ENCODE data around the gene BCL7A.

The BCL7A gene

DNA sequence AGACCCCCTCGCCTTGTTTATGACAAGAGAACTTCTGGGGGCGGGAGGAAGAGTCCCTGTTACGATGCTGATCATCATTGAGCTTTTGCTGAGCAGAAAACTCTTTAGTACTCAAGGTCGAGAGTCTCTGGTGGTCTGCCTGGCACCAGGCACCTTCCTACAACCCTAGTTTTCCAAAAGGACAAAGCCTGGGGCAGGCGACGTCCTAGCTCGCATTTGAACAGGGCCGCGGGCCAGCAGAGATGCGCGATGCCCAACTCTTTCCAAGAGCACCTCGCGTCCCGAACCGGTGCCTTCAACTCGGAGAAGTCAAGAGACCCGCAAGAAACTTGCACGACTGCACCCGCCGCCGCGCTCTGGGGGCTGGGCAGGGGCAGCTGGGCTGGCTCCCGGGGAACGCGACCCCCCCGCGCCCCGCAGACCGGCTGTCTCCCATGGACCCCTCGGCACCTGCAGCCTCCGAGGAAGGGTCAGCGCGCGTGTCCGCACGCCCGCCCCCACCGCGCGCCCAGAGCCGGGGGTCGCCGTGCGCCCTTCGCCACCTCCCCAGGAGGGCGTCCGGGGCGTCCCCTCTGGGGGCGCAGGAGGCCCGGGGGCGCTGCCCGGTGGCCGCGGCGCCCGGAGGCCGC, 377 bp upstream of the BCL7A start:
- TF ChIP-seq, protein P1, sequence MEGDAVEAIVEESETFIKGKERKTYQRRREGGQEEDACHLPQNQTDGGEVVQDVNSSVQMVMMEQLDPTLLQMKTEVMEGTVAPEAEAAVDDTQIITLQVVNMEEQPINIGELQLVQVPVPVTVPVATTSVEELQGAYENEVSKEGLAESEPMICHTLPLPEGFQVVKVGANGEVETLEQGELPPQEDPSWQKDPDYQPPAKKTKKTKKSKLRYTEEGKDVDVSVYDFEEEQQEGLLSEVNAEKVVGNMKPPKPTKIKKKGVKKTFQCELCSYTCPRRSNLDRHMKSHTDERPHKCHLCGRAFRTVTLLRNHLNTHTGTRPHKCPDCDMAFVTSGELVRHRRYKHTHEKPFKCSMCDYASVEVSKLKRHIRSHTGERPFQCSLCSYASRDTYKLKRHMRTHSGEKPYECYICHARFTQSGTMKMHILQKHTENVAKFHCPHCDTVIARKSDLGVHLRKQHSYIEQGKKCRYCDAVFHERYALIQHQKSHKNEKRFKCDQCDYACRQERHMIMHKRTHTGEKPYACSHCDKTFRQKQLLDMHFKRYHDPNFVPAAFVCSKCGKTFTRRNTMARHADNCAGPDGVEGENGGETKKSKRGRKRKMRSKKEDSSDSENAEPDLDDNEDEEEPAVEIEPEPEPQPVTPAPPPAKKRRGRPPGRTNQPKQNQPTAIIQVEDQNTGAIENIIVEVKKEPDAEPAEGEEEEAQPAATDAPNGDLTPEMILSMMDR (IDR thresholded peaks at IDR 0.05; ENCODE audit: low read depth, low read length, missing control alignments) = no peak
- no peak for DNase-seq (ENCODE audit: low read depth)
- H3K4me3 ChIP-seq (ENCODE audit: low read depth, low read length) = peak overlapping the region; percentile 72

DNA sequence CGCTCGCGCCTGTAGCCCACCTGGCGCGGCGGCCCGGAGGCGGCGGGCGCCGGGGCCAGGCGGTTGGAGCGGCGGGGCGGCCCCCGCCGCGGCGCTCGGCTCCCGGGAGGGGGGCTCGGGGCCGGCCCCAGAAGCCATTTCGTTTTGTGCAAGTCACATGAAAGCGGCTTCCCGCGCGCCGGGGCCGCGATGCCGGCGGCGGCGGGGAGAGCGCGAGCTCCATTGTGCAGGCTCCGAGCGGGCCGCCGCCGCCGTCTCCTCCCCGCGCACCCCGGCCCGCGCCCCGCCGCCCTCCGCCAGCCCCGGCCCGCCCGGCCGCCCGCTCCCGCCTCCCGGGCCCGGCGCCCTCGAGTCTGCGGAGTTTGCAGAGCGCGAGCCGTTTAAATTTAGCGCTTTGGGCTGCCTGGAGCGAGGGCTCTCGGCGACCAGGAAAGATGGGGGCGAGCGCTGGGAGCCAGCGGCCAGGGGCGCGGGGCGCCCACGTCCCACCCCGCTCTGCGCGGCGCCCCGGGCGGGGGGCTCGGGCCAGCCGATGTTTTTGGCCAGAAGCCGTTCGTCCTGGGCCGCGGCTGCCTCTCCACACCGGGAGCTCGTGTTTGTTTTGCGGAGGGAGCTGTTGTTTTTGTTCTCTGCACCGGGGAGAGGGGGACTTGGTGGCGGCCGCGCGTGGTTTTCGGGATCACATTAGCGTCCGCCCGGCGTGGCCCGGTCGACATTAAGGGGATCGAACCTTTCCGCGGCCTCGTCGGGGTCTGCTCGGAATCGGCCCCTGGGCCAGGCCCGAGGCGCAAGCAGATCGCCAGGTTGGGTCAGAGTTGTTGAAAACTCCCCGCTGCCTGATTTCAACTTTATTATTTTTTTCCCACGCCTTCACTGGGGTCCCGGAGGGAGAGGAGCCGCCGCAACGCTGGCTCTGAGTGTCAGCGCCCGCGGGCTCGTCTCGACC, 982 bp downstream of the BCL7A start:
- TF ChIP-seq, protein P1 (IDR thresholded peaks at IDR 0.05; ENCODE audit: low read depth, low read length, missing control alignments) = no peak
- H3K4me3 ChIP-seq (ENCODE audit: low read depth, low read length) = peak overlapping the region; percentile 72
- DNase-seq (ENCODE audit: low read depth) = no peak

DNA sequence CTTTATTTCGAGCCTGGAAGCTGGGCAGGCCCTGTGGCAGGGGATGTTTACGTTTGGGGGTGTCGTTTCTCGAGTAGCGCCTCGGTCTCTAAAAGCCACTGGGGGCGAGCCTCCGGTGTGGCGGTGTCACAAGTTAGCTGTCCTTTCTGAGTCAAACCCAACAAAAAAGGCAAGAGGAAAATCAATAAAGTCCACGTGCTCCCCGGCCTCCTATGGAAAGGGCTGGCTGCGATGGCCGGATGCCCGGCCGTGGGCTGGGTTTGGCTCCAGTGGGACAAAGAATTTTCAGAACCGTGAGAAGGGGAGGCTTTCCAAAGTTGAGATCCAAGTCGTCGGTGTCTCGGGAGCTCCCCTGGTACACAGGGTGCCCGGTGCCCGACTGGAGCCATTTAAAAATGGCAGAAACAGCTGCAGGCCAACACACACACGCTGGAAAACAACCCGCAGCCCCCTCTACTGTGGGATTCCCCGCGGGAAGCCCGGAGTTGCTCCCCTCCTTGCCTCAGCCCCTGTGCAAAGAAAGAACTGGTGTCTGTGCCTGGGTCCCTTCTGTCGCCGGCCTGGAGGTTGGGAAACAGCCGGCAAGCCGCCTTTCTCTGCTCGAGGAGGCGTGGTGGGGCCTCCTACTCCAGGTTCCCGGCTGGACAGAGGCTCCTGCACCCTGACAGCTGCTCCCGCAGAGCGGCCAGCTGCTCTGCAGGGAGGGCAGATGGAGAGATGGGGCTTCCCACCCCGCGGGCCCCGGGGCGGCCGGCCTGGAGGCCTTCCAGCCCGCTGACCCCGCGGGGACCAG, 1.9 kb downstream of the BCL7A start:
- DNase-seq (ENCODE audit: low read depth) = no peak
- H3K4me3 ChIP-seq (ENCODE audit: low read depth, low read length) = peak overlapping the region; percentile 72
- TF ChIP-seq, protein P1 (IDR thresholded peaks at IDR 0.05; ENCODE audit: low read depth, low read length, missing control alignments) = no peak

DNA sequence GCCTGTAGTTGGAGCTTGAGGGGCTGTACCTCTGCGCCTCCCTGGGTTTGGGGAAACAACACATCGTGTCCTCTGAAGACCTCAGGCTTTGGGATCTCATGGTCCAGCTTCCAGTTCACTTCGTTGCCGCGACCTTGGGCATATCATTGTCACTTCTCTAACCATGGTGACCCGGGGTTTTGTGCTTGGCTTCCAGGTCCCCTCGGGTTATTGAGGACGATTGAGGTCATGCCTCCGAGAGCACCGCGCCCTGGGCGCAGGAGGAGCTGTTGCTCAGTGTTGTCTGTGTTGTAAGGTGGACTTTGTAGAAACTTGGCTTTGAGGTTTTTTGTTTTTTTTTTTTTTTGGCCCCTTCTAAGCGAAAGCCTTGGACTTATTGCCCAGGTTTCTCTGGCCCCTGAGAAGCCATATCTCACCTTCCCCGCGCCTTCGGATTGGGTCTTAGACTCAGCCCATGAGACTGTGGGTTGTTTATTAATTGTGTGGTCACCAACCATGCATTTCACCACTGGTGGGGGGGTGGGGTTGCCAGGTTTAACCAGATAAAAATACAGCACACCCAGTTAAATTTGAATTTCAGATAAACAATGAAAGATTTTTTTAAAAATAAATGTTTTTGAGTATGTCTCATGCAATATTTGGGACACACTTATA, 2.6 kb downstream of the BCL7A start:
- peak overlapping the region; percentile 72 for H3K4me3 ChIP-seq (ENCODE audit: low read depth, low read length)
- TF ChIP-seq, protein P1 (IDR thresholded peaks at IDR 0.05; ENCODE audit: low read depth, low read length, missing control alignments) = no peak
- no peak for DNase-seq (ENCODE audit: low read depth)

DNA sequence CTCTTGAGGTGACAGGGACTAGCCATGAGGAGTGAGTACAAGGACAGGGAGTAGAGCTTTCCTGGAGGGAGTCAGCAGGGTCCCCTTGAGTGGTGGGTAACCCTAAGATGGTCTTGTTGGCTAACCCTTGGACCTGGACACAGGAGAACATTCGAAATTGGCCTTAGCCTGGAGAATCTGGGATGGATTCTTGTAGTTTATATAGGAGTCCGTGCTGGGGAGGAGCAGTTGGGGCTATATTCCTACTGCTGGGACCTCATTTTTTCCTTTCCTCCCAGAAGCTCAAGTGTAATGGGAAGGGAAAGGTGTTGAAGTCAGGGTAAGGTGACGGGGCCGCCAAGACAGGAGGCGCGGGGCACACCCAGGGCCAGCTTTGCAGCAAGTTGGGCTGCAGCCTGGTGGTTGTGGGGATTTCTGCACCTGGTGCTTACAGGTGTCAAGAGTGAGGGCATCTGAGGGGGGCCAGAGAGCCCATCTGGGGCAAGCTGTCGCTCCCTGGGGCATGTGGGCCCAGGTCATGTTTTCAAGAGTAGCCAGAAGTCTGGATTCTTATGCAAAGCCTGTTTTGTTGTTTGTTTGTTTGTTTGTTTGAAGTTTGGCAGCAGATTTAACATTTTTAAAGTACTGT, 5.1 kb downstream of the BCL7A start:
- TF ChIP-seq, protein P1 (IDR thresholded peaks at IDR 0.05; ENCODE audit: low read depth, low read length, missing control alignments) = peak; percentile 21
- no peak overlapping the region for H3K4me3 ChIP-seq (ENCODE audit: low read depth, low read length)
- no peak for DNase-seq (ENCODE audit: low read depth)
